OCI-LY1 (cell line): Measurements from ENCODE around the gene KREMEN2.

Experiments
- H2AFZ ChIP-seq: fragments of 200-600 bp; sonication (generic), shearing (Covaris generic); 2 replicates; pipeline ENCODE4 v1.6.0; 2014; ENCODE audit warnings: antibody characterized with exemption, mild to moderate bottlenecking, low read length
- H3F3A ChIP-seq: fragments of 200-600 bp; sonication (generic), shearing (Covaris generic); 2 replicates; pipeline ENCODE4 v1.6.0; 2014; ENCODE audit warnings: mild to moderate bottlenecking, antibody characterized with exemption, low read length, moderate library complexity; ENCODE audit not compliant: insufficient read depth
- H3K27ac ChIP-seq: fragments of 200-600 bp; sonication (generic); 2 replicates; pipeline ENCODE4 v1.5.1; 2014; ENCODE audit warnings: low read length, mixed run types, mild to moderate bottlenecking, low read depth; ENCODE audit not compliant: poor library complexity, severe bottlenecking
- H3K27me3 ChIP-seq: fragments of 200-600 bp; sonication (generic); 2 replicates; pipeline ENCODE4 v1.6.0; 2014; ENCODE audit warnings: antibody characterized with exemption, mild to moderate bottlenecking, low read length, moderate library complexity; ENCODE audit not compliant: insufficient read depth
- H3K36me3 ChIP-seq: fragments of 200-600 bp; sonication (generic); 2 replicates; pipeline ENCODE4 v1.6.1; 2014; ENCODE audit warnings: mild to moderate bottlenecking, antibody characterized with exemption, low read length, moderate library complexity, mixed read lengths; ENCODE audit not compliant: insufficient read depth
- H3K4me1 ChIP-seq: fragments of 200-600 bp; sonication (generic); 2 replicates; pipeline ENCODE4 v1.5.1; 2014; ENCODE audit warnings: mild to moderate bottlenecking, low read length, moderate library complexity; ENCODE audit not compliant: insufficient read depth, severe bottlenecking
- H3K4me2 ChIP-seq: fragments of 200-600 bp; sonication (generic), shearing (Covaris generic); 2 replicates; pipeline ENCODE4 v1.6.1; 2014; ENCODE audit warnings: low read length
- H3K4me3 ChIP-seq: fragments of 200-600 bp; sonication (generic); 2 replicates; pipeline ENCODE4 v1.5.1; 2014; ENCODE audit warnings: low read length, low read depth, mild to moderate bottlenecking, mixed read lengths; ENCODE audit not compliant: poor library complexity, severe bottlenecking
- H3K79me2 ChIP-seq: fragments of 200-600 bp; shearing (Covaris generic); 2 replicates; pipeline ENCODE4 v1.6.1; 2016; ENCODE audit warnings: mixed run types, low read length, mixed read lengths; ENCODE audit not compliant: insufficient read depth
- H3K9ac ChIP-seq: fragments of 200-600 bp; sonication (generic), shearing (Covaris generic); 2 replicates; pipeline ENCODE4 v1.6.1; 2014; ENCODE audit warnings: mild to moderate bottlenecking, low read length, mixed read lengths
- H3K9me2 ChIP-seq: fragments of 200-600 bp; sonication (generic), shearing (Covaris generic); 2 replicates; pipeline ENCODE4 v1.6.1; 2014; ENCODE audit warnings: low read depth, mild to moderate bottlenecking, low read length, mixed read lengths
- H3K9me3 ChIP-seq: fragments of 200-600 bp; shearing (Covaris generic); 2 replicates; pipeline ENCODE4 v1.6.1; 2014; ENCODE audit warnings: low read length, mixed read lengths
- H4K20me1 ChIP-seq: fragments of 200-600 bp; sonication (generic), shearing (Covaris generic); 2 replicates; pipeline ENCODE4 v1.6.0; 2016; ENCODE audit warnings: mild to moderate bottlenecking, low read length; ENCODE audit not compliant: insufficient read depth
- EZH2 ChIP-seq: fragments of 200-600 bp; sonication (generic), shearing (Covaris generic); IDR thresholded peaks from 2 replicates; pipeline ENCODE4 v1.8.0; 2017; ENCODE audit warnings: borderline replicate concordance, mixed run types, mild to moderate bottlenecking, antibody characterized with exemption, low read length, moderate library complexity, mixed read lengths
- TF ChIP-seq, protein P1 (sequence below): fragments of 200-600 bp; sonication (generic), shearing (Covaris generic); IDR thresholded peaks from 2 replicates; pipeline ENCODE4 v1.5.1; 2017; ENCODE audit warnings: mild to moderate bottlenecking, antibody characterized with exemption, low read length, moderate library complexity, mixed read lengths

The KREMEN2 gene

DNA sequence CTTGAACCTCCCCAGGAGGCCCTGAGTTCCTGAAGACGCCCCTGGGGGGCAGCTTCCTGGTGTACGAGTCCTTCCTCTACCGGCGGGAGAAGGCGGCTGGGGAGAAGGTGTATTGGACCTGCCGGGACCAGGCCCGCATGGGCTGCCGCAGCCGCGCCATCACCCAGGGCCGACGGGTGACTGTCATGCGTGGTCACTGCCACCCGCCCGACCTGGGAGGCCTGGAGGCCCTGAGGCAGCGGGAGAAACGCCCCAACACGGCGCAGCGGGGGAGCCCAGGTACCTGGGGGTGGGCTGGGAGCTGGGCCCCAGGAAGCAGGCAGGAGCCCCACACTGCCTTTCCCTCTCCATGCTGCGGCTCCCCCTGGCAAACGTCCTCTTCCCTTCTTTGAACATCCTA lies 30.4 kb upstream of the KREMEN2 start:
- Histone ChIP-seq H3K27me3 (no peaks in the 10 kb centered on the region), H3K79me2 (no peaks in the 10 kb centered on the region), H3K4me1 (peaks cover 8% of the 10 kb centered on the region), H3K36me3 (peaks cover 5% of the 10 kb centered on the region), H4K20me1 (no peaks in the 10 kb centered on the region), H3K4me3 (no peak overlapping the region), H3K9me3 (no peaks in the 10 kb centered on the region), H3K4me2 (no peak overlapping the region), H2AFZ (no peak overlapping the region), H3K9me2 (no peaks in the 10 kb centered on the region), H3K9ac (no peak overlapping the region), H3F3A (no peaks in the 10 kb centered on the region), H3K27ac (no peak overlapping the region)
- TF ChIP-seq, protein P1, sequence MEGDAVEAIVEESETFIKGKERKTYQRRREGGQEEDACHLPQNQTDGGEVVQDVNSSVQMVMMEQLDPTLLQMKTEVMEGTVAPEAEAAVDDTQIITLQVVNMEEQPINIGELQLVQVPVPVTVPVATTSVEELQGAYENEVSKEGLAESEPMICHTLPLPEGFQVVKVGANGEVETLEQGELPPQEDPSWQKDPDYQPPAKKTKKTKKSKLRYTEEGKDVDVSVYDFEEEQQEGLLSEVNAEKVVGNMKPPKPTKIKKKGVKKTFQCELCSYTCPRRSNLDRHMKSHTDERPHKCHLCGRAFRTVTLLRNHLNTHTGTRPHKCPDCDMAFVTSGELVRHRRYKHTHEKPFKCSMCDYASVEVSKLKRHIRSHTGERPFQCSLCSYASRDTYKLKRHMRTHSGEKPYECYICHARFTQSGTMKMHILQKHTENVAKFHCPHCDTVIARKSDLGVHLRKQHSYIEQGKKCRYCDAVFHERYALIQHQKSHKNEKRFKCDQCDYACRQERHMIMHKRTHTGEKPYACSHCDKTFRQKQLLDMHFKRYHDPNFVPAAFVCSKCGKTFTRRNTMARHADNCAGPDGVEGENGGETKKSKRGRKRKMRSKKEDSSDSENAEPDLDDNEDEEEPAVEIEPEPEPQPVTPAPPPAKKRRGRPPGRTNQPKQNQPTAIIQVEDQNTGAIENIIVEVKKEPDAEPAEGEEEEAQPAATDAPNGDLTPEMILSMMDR, result no peak
- no peak for TF ChIP-seq EZH2

DNA sequence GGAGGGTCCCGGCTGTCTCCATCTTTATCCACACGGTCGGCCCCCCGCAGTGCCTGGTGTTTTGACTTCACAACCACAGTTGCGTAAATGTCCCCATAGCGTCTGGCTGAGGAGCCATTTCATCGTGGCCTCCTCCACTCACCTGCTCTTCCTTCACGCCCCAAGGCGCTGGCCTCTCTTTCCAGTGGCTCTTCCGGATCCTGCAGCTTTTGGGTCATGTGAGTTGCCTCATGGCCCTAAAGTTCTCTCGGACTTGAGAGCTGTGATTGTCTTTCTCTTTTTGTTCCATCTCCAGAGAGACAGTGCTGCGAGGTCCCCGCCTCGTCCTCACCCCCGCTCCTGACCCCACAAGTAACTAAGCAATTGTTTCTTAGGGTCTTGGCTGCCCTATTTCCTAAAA lies 29.6 kb upstream of the KREMEN2 start:
- Histone ChIP-seq H3K4me3 (no peak overlapping the region), H3K36me3 (peaks cover 5% of the 10 kb centered on the region), H3K4me2 (no peak overlapping the region), H3K27me3 (no peaks in the 10 kb centered on the region), H3F3A (no peaks in the 10 kb centered on the region), H3K9ac (no peak overlapping the region), H3K4me1 (peaks cover 8% of the 10 kb centered on the region), H3K27ac (no peak overlapping the region), H3K9me2 (no peaks in the 10 kb centered on the region), H3K9me3 (no peaks in the 10 kb centered on the region), H2AFZ (no peak overlapping the region), H4K20me1 (no peaks in the 10 kb centered on the region), H3K79me2 (no peaks in the 10 kb centered on the region)
- TF ChIP-seq, protein P1, result no peak
- TF ChIP-seq EZH2, result no peak

DNA sequence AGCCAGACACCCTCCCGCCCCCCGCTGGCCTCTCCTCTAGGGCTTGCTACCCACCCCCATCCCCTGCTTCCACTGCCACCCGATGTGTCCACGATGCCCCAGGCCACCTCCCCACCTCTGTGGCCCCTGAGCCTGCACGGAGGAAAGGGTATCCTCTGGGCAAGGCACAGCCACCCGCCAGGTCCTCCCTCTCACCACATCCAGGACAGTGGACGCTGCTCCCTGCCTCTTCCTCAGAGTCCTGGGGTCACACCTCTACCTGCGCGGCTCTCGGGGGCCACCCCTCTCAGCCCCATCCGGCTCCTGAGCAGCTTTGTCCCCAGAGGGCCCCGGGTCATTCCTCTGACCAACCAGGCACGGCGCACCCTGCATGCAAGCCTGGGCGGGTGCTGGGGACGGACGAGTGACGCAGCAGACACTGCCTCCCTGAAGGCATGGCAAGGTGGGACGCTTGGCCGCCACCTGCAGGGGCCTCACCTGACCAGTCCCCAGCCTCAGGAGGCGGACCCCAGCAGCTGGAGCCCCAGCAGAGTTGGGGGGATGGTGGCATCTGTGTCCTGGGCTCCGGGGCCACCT lies 27.6 kb upstream of the KREMEN2 start:
- Histone ChIP-seq H3F3A (no peaks in the 10 kb centered on the region), H2AFZ (no peak overlapping the region), H3K27ac (no peak overlapping the region), H3K27me3 (no peaks in the 10 kb centered on the region), H3K9ac (no peak overlapping the region), H3K79me2 (no peaks in the 10 kb centered on the region), H3K4me1 (peaks cover 8% of the 10 kb centered on the region), H3K4me2 (no peak overlapping the region), H3K4me3 (no peak overlapping the region), H3K36me3 (peaks cover 25% of the 10 kb centered on the region), H3K9me2 (no peaks in the 10 kb centered on the region), H3K9me3 (no peaks in the 10 kb centered on the region), H4K20me1 (no peaks in the 10 kb centered on the region)
- no peak for TF ChIP-seq EZH2

DNA sequence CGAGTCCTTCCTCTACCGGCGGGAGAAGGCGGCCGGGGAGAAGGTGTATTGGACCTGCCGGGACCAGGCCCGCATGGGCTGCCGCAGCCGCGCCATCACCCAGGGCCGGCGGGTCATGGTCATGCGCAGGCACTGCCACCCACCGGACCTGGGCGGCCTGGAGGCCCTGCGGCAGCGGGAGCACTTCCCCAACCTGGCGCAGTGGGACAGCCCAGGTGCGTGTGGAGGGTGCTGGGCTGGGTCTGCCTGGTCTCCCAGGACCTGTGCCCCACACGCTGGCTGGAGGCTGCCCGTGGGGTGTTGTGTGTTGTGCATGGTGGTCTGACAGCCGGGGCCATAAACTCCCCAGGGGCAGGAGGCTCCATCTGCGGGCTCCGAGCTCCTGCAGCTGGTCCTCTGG lies 26.9 kb upstream of the KREMEN2 start:
- no peak overlapping the region for H2AFZ ChIP-seq
- H3K4me2 ChIP-seq, result no peak overlapping the region
- H4K20me1 ChIP-seq, result no peaks in the 10 kb centered on the region
- H3K9ac ChIP-seq, result no peak overlapping the region
- peaks cover 28% of the 10 kb centered on the region for H3K36me3 ChIP-seq
- H3K9me3 ChIP-seq, result no peaks in the 10 kb centered on the region
- no peak overlapping the region for H3K27ac ChIP-seq
- no peaks in the 10 kb centered on the region for H3K9me2 ChIP-seq
- no peaks in the 10 kb centered on the region for H3F3A ChIP-seq
- peaks cover 8% of the 10 kb centered on the region for H3K4me1 ChIP-seq
- TF ChIP-seq EZH2, result no peak
- TF ChIP-seq, protein P1, result no peak
- no peaks in the 10 kb centered on the region for H3K27me3 ChIP-seq
- H3K79me2 ChIP-seq, result no peaks in the 10 kb centered on the region
- no peak overlapping the region for H3K4me3 ChIP-seq
